Type B pancreatic cell (in vitro differentiated cells): Measurements from ENCODE around the gene BBOX1. TPM values are rescaled to one million over a fixed set of nuclear protein-coding genes. Genes with fewer than 3 reads are reported as not detected.

Experiments
- DNase-seq: peaks from one replicate; pipeline ENCODE4 v3.0.0; 2021; ENCODE audit warnings: mixed read lengths; ENCODE audit not compliant: unreplicated experiment; ENCODE audit errors: extremely low spot score
- H3K27ac Mint-ChIP-seq: 2 replicates; pipeline ENCODE4 v1.8.0; 2021; ENCODE audit warnings: mild to moderate bottlenecking, mixed read lengths
- H3K27me3 Mint-ChIP-seq: 2 replicates; pipeline ENCODE4 v1.8.0; 2021; ENCODE audit warnings: mixed read lengths
- H3K36me3 Mint-ChIP-seq: 2 replicates; pipeline ENCODE4 v1.8.0; 2021; ENCODE audit warnings: mixed read lengths
- H3K4me1 Mint-ChIP-seq: one replicate; pipeline ENCODE4 v1.8.0; 2021; ENCODE audit warnings: mixed read lengths; ENCODE audit not compliant: unreplicated experiment
- H3K4me3 Mint-ChIP-seq: 2 replicates; pipeline ENCODE4 v1.8.0; 2021; ENCODE audit warnings: mild to moderate bottlenecking, mixed read lengths
- H3K9me3 Mint-ChIP-seq: 2 replicates; pipeline ENCODE4 v1.8.0; 2021; ENCODE audit warnings: mixed read lengths
- total RNA-seq: library from RNA; stranded (reverse); gene quantifications from 2 replicates; pipeline ENCODE4 v1.2.1, GENCODE V29; 2021; ENCODE audit warnings: low replicate concordance
- TF ChIP-seq, protein P1 (sequence below): fragments of 200-600 bp; sonication (generic); conservative IDR thresholded peaks from 2 replicates; pipeline ENCODE4 v1.5.0; 2021; ENCODE audit warnings: antibody characterized with exemption, mild to moderate bottlenecking

Gene BBOX1
- total RNA-seq, 1 donor from 2014 or later, result 0.27 TPM

DNA sequence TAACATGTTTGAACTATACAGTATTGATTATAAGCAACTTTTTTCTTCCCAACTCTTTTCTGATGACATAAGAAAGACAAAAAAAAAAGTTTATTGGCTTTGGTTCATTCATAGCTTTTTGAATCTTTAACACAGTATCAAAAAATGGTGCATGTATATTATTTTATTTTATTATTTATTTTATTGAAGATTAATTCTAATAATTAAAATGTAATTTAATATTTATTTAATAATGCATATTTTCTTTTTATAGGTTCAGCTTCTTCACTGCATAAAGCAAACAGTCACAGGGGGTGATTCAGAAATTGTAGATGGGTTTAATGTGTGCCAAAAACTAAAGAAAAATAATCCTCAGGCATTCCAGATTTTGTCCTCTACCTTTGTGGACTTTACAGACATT lies 78.8 kb downstream of the BBOX1 start:
- Mint-ChIP-seq H3K4me3 (no peak overlapping the region), H3K9me3 (peaks cover 3% of the 10 kb centered on the region), H3K27me3 (no peaks in the 10 kb centered on the region), H3K36me3 (peaks cover 3% of the 10 kb centered on the region), H3K27ac (no peak overlapping the region), H3K4me1 (no peaks in the 10 kb centered on the region)
- TF ChIP-seq, protein P1, sequence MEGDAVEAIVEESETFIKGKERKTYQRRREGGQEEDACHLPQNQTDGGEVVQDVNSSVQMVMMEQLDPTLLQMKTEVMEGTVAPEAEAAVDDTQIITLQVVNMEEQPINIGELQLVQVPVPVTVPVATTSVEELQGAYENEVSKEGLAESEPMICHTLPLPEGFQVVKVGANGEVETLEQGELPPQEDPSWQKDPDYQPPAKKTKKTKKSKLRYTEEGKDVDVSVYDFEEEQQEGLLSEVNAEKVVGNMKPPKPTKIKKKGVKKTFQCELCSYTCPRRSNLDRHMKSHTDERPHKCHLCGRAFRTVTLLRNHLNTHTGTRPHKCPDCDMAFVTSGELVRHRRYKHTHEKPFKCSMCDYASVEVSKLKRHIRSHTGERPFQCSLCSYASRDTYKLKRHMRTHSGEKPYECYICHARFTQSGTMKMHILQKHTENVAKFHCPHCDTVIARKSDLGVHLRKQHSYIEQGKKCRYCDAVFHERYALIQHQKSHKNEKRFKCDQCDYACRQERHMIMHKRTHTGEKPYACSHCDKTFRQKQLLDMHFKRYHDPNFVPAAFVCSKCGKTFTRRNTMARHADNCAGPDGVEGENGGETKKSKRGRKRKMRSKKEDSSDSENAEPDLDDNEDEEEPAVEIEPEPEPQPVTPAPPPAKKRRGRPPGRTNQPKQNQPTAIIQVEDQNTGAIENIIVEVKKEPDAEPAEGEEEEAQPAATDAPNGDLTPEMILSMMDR, result no peak
- DNase-seq, result no peak

DNA sequence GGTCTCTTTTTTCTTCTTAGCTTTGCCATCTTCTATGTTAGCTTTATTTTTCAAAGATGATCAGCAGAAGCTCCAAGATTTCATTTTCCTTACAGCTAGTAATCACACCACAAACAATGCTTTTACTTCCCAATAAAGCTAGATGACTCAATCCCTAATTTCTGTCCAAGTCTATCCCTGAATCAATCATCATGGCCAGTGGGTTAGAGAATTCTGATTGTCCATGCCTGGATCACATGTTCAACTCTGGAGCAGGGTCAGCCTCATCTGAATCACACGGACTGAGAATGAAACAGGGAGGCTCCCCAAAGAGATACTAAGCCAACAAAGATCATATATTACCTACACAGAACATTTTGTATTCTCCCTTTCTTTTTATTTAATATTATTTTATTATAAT lies 79.6 kb downstream of the BBOX1 start:
- DNase-seq, result no peak
- peaks cover 3% of the 10 kb centered on the region for H3K9me3 Mint-ChIP-seq
- H3K4me3 Mint-ChIP-seq, result no peak overlapping the region
- no peaks in the 10 kb centered on the region for H3K27me3 Mint-ChIP-seq
- H3K27ac Mint-ChIP-seq, result no peak overlapping the region
- TF ChIP-seq, protein P1, result no peak
- peaks cover 3% of the 10 kb centered on the region for H3K36me3 Mint-ChIP-seq
- no peaks in the 10 kb centered on the region for H3K4me1 Mint-ChIP-seq

DNA sequence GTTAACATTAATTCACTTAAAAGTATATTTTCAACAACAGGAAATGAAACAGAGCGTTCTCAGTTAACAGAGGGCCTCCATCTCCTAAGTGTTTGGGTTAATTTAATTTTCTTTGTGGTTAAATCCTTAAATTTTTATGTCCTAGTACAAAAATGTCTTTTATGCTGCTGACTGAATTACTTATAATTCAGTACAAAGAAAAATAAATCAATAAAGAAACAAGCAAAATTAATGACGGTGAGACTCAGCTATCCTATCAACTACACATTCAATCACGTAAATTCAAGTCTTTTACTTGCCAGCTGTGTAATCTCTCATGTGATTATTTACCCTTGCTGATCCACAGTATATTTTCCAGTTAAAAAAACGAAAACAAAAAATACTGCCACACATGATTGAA lies 81.4 kb downstream of the BBOX1 start:
- H3K36me3 Mint-ChIP-seq, result no peaks in the 10 kb centered on the region
- TF ChIP-seq, protein P1, result no peak
- no peaks in the 10 kb centered on the region for H3K9me3 Mint-ChIP-seq
- H3K27me3 Mint-ChIP-seq, result no peaks in the 10 kb centered on the region
- H3K27ac Mint-ChIP-seq, result no peak overlapping the region
- no peaks in the 10 kb centered on the region for H3K4me1 Mint-ChIP-seq
- no peak overlapping the region for H3K4me3 Mint-ChIP-seq
- DNase-seq, result no peak

DNA sequence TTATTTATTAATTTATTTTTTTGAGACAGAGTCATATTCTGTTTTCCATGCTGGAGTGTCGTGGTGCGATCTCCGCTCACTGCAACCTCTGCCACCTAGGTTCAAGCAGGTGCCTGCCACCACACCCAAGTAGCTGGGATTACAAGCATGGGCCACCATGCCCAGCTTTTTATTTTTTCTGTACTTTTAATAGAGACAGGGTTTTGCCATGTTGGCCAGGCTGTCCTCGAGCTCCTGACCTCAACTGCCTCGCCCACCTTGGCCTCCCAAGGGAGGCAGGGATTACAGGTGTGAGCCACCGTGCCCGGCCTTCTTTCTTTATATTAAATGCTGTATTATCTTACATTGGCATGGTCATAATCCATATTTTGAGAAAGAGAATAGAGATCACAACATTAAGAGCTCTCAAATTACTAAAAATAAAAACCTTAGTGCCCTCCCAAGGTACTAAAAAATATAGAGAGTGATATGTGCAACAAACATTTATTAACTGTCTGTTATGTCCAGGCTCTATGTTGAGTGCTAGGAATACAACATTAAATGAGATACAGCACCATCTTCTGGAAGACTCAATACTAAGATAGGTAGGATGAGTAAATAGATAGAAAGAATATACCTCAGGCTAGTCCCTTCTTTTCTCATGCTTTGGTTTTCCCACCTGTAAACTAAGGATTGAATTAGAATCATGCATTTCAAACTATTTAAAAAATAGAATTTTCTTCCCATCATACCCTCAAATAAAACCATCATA lies 84.1 kb downstream of the BBOX1 start:
- DNase-seq, result no peak
- Mint-ChIP-seq H3K4me1 (no peaks in the 10 kb centered on the region), H3K27ac (no peak overlapping the region), H3K27me3 (no peaks in the 10 kb centered on the region), H3K36me3 (no peaks in the 10 kb centered on the region), H3K4me3 (no peak overlapping the region), H3K9me3 (peaks cover 5% of the 10 kb centered on the region)
- TF ChIP-seq, protein P1, result no peak

DNA sequence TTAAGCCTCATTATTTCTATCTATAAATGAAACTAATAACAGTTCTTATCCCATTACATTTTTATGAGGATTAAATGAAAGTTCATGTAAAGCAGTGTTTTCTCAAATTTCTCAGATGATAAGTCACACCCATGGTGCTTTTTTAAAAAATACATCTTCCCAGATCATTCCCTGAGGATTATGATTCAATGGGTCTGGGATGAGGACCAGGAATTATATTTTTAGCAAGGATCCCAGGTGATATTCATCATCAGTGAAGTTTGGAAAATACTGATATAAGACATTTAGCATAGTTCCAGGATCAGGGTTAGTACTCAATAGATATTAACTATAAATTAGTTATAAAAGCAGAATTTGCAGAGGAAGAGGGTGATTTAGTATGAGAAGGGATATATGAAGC lies 89.1 kb downstream of the BBOX1 start:
- TF ChIP-seq, protein P1, result no peak
- Mint-ChIP-seq H3K36me3 (no peaks in the 10 kb centered on the region), H3K4me1 (no peaks in the 10 kb centered on the region), H3K9me3 (peaks cover 5% of the 10 kb centered on the region), H3K27ac (no peak overlapping the region), H3K27me3 (no peaks in the 10 kb centered on the region), H3K4me3 (no peak overlapping the region)
- DNase-seq, result no peak
